Glutamatergic neuron (in vitro differentiated cells): ENCODE results near the gene ABTB2. TPM values are rescaled to one million over a fixed set of nuclear protein-coding genes. Genes with fewer than 3 reads are reported as not detected.
A peak's percentile ranks its signal among the peaks of the same experiment; 100 is the strongest.
"Not testable (repeated sequence)": the region's sequence is repeated elsewhere in the genome, so short reads cannot be mapped to it uniquely, and the experiment has no call there.

Experiments
- DNase-seq: peaks from one replicate; pipeline ENCODE4 v3.0.0; 2022
- H3K27ac Mint-ChIP-seq: one replicate; pipeline ENCODE4 v1.8.0; 2020; ENCODE audit warnings: mild to moderate bottlenecking, mixed read lengths, inconsistent platforms; ENCODE audit not compliant: unreplicated experiment
- H3K27me3 Mint-ChIP-seq: one replicate; pipeline ENCODE4 v1.8.0; 2020; ENCODE audit warnings: mild to moderate bottlenecking, moderate library complexity, mixed read lengths, inconsistent platforms; ENCODE audit not compliant: unreplicated experiment
- H3K36me3 Mint-ChIP-seq: one replicate; pipeline ENCODE4 v1.8.0; 2020; ENCODE audit warnings: mild to moderate bottlenecking, mixed read lengths, inconsistent platforms; ENCODE audit not compliant: unreplicated experiment
- H3K4me1 Mint-ChIP-seq: one replicate; pipeline ENCODE4 v1.8.0; 2020; ENCODE audit warnings: mild to moderate bottlenecking, low read depth, mixed read lengths, inconsistent platforms; ENCODE audit not compliant: unreplicated experiment
- H3K4me3 Mint-ChIP-seq: one replicate; pipeline ENCODE4 v1.8.0; 2020; ENCODE audit warnings: mild to moderate bottlenecking, mixed read lengths, inconsistent platforms; ENCODE audit not compliant: unreplicated experiment
- H3K9me3 Mint-ChIP-seq: one replicate; pipeline ENCODE4 v1.8.0; 2020; ENCODE audit warnings: mild to moderate bottlenecking, moderate library complexity, mixed read lengths, inconsistent platforms; ENCODE audit not compliant: unreplicated experiment
- total RNA-seq: library from RNA; stranded (reverse); fragmentation: NEBNext Ultra II Directional; extraction: Animal tissue kit (Norgen Biotek cat#: 25700); gene quantifications from one replicate; pipeline ENCODE4 v1.2.1, GENCODE V29; 2021; ENCODE audit not compliant: unreplicated experiment
- TF ChIP-seq, protein P1 (sequence below): fragments of 200-600 bp; sonication (generic); IDR thresholded peaks from one replicate; pipeline ENCODE4 v1.5.0; 2021; ENCODE audit not compliant: partially characterized antibody, unreplicated experiment

ABTB2 gene
- total RNA-seq, 1 donor from 2014 or later = 9.3 TPM

DNA sequence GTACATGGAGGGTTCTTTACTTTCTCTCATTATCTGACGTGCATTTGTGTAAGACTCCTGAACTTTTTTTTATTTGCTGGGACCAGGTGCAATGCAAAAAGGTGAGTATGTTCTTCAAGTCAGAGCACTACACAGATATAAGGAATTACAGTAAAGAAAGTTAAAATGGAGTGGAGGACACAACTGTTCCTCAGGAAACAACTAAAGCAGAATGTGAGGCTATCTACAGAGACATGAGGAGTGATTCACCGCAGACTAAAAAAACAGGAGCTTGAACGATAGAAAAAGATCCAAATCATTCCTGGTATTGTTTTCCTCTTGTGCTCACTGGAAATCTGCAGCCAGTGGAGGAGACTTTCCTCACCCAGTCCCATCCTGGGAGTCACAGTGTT, 106.2 kb downstream of the ABTB2 start:
- no peak for DNase-seq
- H3K27ac Mint-ChIP-seq = no peak overlapping the region

DNA sequence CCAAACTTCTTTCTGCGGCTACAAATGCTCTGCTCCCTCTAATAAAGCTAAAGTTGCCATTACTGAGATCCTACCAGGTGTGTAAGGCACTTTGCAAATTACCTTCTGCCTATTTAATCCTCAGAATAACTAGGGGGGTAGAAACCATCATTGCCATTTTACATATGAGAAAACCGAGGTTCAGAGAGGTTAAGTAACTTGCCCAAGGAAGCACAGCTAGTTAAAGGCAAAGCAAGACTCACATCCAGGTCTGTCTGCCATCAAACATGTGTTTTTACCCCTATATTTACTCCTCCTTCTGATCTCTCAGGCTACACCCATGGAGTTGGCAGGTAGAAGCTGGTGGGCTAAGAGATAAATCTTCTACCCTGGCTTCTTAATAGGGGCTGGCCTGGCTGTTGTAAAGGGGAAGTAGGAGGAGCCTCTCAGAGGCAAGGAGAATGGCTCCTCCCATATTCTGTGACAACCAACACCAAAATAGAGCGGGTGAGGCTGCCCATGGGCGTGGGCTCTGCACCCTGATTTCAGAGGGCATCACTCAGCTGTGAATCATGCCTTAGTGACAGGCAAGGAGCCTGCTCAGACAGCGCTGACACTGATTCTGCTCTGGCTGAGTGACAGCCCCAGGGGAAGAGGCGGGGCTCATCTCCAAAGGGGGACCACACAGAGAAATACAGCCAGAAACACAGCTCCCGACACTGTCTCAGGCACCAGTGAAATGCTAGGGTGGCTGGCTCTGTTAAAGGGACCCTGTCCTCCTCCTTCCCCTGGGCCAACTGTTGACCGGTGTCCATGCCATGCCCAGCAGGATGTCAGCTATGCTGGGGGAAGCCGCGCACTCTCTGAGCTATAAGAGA, 106.8 kb downstream of the ABTB2 start:
- no peaks in the 10 kb centered on the region for H3K36me3 Mint-ChIP-seq
- DNase-seq = peak; percentile 65
- H3K27me3 Mint-ChIP-seq = peaks cover 4% of the 10 kb centered on the region
- H3K27ac Mint-ChIP-seq = no peak overlapping the region
- H3K4me1 Mint-ChIP-seq = peaks cover 10% of the 10 kb centered on the region
- H3K4me3 Mint-ChIP-seq = no peak overlapping the region
- TF ChIP-seq, protein P1, sequence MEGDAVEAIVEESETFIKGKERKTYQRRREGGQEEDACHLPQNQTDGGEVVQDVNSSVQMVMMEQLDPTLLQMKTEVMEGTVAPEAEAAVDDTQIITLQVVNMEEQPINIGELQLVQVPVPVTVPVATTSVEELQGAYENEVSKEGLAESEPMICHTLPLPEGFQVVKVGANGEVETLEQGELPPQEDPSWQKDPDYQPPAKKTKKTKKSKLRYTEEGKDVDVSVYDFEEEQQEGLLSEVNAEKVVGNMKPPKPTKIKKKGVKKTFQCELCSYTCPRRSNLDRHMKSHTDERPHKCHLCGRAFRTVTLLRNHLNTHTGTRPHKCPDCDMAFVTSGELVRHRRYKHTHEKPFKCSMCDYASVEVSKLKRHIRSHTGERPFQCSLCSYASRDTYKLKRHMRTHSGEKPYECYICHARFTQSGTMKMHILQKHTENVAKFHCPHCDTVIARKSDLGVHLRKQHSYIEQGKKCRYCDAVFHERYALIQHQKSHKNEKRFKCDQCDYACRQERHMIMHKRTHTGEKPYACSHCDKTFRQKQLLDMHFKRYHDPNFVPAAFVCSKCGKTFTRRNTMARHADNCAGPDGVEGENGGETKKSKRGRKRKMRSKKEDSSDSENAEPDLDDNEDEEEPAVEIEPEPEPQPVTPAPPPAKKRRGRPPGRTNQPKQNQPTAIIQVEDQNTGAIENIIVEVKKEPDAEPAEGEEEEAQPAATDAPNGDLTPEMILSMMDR = no peak
- H3K9me3 Mint-ChIP-seq = peaks cover 5% of the 10 kb centered on the region

More for the DNA sequence above, 106.2 kb downstream of the ABTB2 start:
- no peak overlapping the region for H3K4me3 Mint-ChIP-seq
- H3K36me3 Mint-ChIP-seq = no peaks in the 10 kb centered on the region
- H3K4me1 Mint-ChIP-seq = peaks cover 16% of the 10 kb centered on the region
- H3K27me3 Mint-ChIP-seq = peaks cover 6% of the 10 kb centered on the region
- TF ChIP-seq, protein P1 = no peak
- peaks cover 5% of the 10 kb centered on the region for H3K9me3 Mint-ChIP-seq

DNA sequence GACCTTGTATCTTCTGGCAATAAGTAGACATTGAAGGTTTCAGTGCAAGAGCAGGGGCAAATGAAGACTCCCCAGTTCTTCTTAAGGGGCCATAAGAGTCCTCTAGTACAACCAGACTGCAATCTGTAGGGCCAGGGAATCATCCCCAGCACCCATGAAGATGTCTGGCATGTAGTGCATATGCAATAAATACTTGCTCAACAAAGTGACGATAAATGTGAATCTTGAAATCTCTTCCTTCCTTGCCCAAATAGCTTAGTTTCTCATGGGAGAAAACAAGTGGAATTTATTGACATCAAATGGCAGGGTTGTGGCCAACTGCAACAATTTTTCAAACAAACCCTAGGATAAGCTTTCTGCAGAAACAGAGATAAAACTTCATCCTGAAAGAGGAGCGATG, 107.6 kb downstream of the ABTB2 start:
- DNase-seq = no peak
- Mint-ChIP-seq H3K9me3 (peaks cover 5% of the 10 kb centered on the region), H3K27me3 (peaks cover 4% of the 10 kb centered on the region), H3K4me1 (peaks cover 9% of the 10 kb centered on the region), H3K27ac (no peak overlapping the region), H3K36me3 (no peaks in the 10 kb centered on the region), H3K4me3 (no peak overlapping the region)
- TF ChIP-seq, protein P1 = no peak

DNA sequence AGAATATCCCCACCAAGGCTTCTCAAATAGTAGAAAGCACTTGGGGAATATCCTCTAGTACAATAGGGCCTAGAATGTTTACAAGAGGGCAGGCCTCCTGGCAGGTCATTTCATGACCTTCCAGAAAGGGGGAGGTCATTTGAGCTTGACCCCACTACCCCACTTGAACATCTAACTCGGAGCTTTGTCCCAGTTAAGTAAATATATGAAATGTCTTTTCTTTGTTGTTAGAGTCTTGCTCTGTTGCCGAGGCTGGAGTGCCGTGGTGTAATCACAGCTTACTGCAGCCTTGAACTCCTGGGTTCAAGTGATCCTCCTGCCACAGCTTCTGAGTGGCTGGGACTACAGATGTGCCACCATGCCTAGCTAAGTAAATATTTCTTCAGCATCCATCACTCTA, 108.4 kb downstream of the ABTB2 start:
- Mint-ChIP-seq H3K36me3 (no peaks in the 10 kb centered on the region), H3K4me1 (peaks cover 9% of the 10 kb centered on the region), H3K27ac (no peak overlapping the region), H3K27me3 (peaks cover 4% of the 10 kb centered on the region), H3K9me3 (peaks cover 8% of the 10 kb centered on the region), H3K4me3 (no peak overlapping the region)
- DNase-seq = no peak
- TF ChIP-seq, protein P1 = no peak

DNA sequence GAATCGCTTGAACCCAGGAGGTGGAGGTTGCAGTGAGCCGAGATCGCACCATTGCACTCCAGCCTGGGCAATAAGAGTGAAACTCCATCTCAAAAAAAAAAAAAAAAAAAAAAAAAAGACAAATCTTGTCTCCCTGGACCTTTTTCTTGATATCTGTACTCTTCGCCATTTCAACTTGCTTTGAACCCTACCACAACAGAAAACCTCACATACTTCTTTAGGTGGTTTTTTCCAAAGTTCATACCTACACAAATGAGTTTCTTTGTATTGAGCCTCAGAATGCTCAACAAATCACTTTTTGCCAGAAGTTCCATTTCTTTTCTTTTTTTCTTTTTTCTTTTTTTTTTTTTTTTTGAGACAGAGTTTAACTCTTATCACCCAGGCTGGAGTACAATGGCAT, 111.3 kb downstream of the ABTB2 start:
- H3K4me1 Mint-ChIP-seq, H3K27me3 Mint-ChIP-seq, H3K4me3 Mint-ChIP-seq, DNase-seq, H3K36me3 Mint-ChIP-seq, H3K9me3 Mint-ChIP-seq, H3K27ac Mint-ChIP-seq: not testable (repeated sequence)
